Effector memory CD4-positive, alpha-beta T cell (primary cell): Measurements from ENCODE around the gene CDC42EP3.

ENCODE experiments used
- DNase-seq, 3 donors: peaks; one replicate each; pipeline ENCODE4 v3.0.0-alpha.2; 2020
- H3K27ac ChIP-seq: 2 replicates; pipeline ENCODE4 v1.7.0; 2013; ENCODE audit warnings: mild to moderate bottlenecking, low read length, moderate library complexity; ENCODE audit not compliant: insufficient read depth, poor library complexity, severe bottlenecking
- H3K27me3 ChIP-seq: replicated peaks from 2 replicates; pipeline ENCODE4 v1.7.0; 2013; ENCODE audit warnings: mild to moderate bottlenecking, low read length; ENCODE audit not compliant: insufficient read depth, control insufficient read depth, poor library complexity, severe bottlenecking
- H3K36me3 ChIP-seq: 2 replicates; pipeline ENCODE4 v1.7.0; 2013; ENCODE audit warnings: mild to moderate bottlenecking, low read length, moderate library complexity; ENCODE audit not compliant: control insufficient read depth, insufficient read depth
- H3K4me1 ChIP-seq: 2 replicates; pipeline ENCODE4 v1.7.0; 2013; ENCODE audit warnings: low read length, mild to moderate bottlenecking; ENCODE audit not compliant: control insufficient read depth, insufficient read depth, poor library complexity, severe bottlenecking
- H3K4me3 ChIP-seq: 2 replicates; pipeline ENCODE4 v1.7.0; 2013; ENCODE audit warnings: low read length, low read depth, mild to moderate bottlenecking; ENCODE audit not compliant: insufficient read depth, poor library complexity, severe bottlenecking
- H3K9me3 ChIP-seq: 2 replicates; pipeline ENCODE4 v1.7.0; 2013; ENCODE audit warnings: mild to moderate bottlenecking, low read length, moderate library complexity; ENCODE audit not compliant: control insufficient read depth

The CDC42EP3 gene

GRCh38 chr2:37683921-37684780, 12.7 kb upstream of the CDC42EP3 start:
- Histone ChIP-seq H3K9me3 (no peaks in the 10 kb centered on the region), H3K27ac (peak overlapping the region; percentile 16), H3K36me3 (no peaks in the 10 kb centered on the region), H3K4me3 (no peak overlapping the region), H3K27me3 (no peaks in the 10 kb centered on the region), H3K4me1 (peaks cover 16% of the 10 kb centered on the region)
- no peak for DNase-seq

GRCh38 chr2:37683241-37683640, 11.8 kb upstream of the CDC42EP3 start:
- no peaks in the 10 kb centered on the region for H3K27me3 ChIP-seq
- H3K4me3 ChIP-seq = no peak overlapping the region
- H3K4me1 ChIP-seq = peaks cover 16% of the 10 kb centered on the region
- no peaks in the 10 kb centered on the region for H3K9me3 ChIP-seq
- H3K27ac ChIP-seq = no peak overlapping the region
- H3K36me3 ChIP-seq = no peaks in the 10 kb centered on the region
- DNase-seq = no peak

- no peak for DNase-seq
- no peaks in the 10 kb centered on the region for H3K9me3 ChIP-seq
- H3K4me3 ChIP-seq = no peak overlapping the region
Measured at GRCh38 chr2:37682473-37682872, 11.0 kb upstream of the CDC42EP3 start.

GRCh38 chr2:37681587-37681986, 10.1 kb upstream of the CDC42EP3 start:
- no peaks in the 10 kb centered on the region for H3K9me3 ChIP-seq
- H3K4me1 ChIP-seq = peaks cover 16% of the 10 kb centered on the region
- no peak overlapping the region for H3K27ac ChIP-seq
- no peak for DNase-seq
- H3K27me3 ChIP-seq = no peaks in the 10 kb centered on the region
- H3K36me3 ChIP-seq = no peaks in the 10 kb centered on the region
- H3K4me3 ChIP-seq = no peak overlapping the region

More at GRCh38 chr2:37682473-37682872, 11.0 kb upstream of the CDC42EP3 start:
- H3K27me3 ChIP-seq = no peaks in the 10 kb centered on the region
- no peaks in the 10 kb centered on the region for H3K36me3 ChIP-seq
- peaks cover 16% of the 10 kb centered on the region for H3K4me1 ChIP-seq
- no peak overlapping the region for H3K27ac ChIP-seq

GRCh38 chr2:37679072-37679695, 7.7 kb upstream of the CDC42EP3 start:
- H3K4me3 ChIP-seq = no peak overlapping the region
- no peaks in the 10 kb centered on the region for H3K9me3 ChIP-seq
- H3K36me3 ChIP-seq = no peaks in the 10 kb centered on the region
- no peak overlapping the region for H3K27ac ChIP-seq
- H3K4me1 ChIP-seq = peaks cover 11% of the 10 kb centered on the region
- H3K27me3 ChIP-seq = no peaks in the 10 kb centered on the region
- DNase-seq = no peak

- Histone ChIP-seq H3K27me3 (no peaks in the 10 kb centered on the region), H3K9me3 (no peaks in the 10 kb centered on the region), H3K4me3 (no peak overlapping the region), H3K36me3 (no peaks in the 10 kb centered on the region), H3K27ac (no peak overlapping the region), H3K4me1 (peaks cover 5% of the 10 kb centered on the region)
- DNase-seq = no peak
Measured at GRCh38 chr2:37676274-37676673, 4.8 kb upstream of the CDC42EP3 start.

- Histone ChIP-seq H3K36me3 (no peaks in the 10 kb centered on the region), H3K27ac (no peak overlapping the region), H3K9me3 (no peaks in the 10 kb centered on the region), H3K4me3 (no peak overlapping the region), H3K4me1 (peaks cover 9% of the 10 kb centered on the region), H3K27me3 (no peaks in the 10 kb centered on the region)
- no peak for DNase-seq
Measured at GRCh38 chr2:37674946-37675345, 3.5 kb upstream of the CDC42EP3 start.

GRCh38 chr2:37672870-37673184, 1.4 kb upstream of the CDC42EP3 start:
- Histone ChIP-seq H3K36me3 (no peaks in the 10 kb centered on the region), H3K27me3 (no peaks in the 10 kb centered on the region), H3K9me3 (no peaks in the 10 kb centered on the region), H3K27ac (peak overlapping the region; percentile 83), H3K4me3 (peak overlapping the region; percentile 90), H3K4me1 (peaks cover 22% of the 10 kb centered on the region)
- DNase-seq = no peak

- Histone ChIP-seq H3K4me1 (peaks cover 27% of the 10 kb centered on the region), H3K4me3 (peak overlapping the region; percentile 90), H3K27me3 (no peaks in the 10 kb centered on the region), H3K9me3 (no peaks in the 10 kb centered on the region), H3K27ac (peak overlapping the region; percentile 83), H3K36me3 (no peaks in the 10 kb centered on the region)
- peak; percentile 27 to 49 (median 44) for DNase-seq
Measured at GRCh38 chr2:37672104-37672869, 845 bp upstream of the CDC42EP3 start.

GRCh38 chr2:37671816-37672103, 318 bp upstream of the CDC42EP3 start:
- Histone ChIP-seq H3K27ac (peak overlapping the region; percentile 83), H3K9me3 (no peaks in the 10 kb centered on the region), H3K4me1 (peaks cover 31% of the 10 kb centered on the region), H3K4me3 (peak overlapping the region; percentile 90), H3K36me3 (no peaks in the 10 kb centered on the region), H3K27me3 (no peaks in the 10 kb centered on the region)
- DNase-seq = no peak
